HUES6 (cell line): Measurements from ENCODE around the gene FBXO47.
"Not testable (repeated sequence)": the region's sequence is repeated elsewhere in the genome, so short reads cannot be mapped to it uniquely, and the experiment has no call there.

Source experiments
- H3K27ac ChIP-seq: 2 replicates; pipeline ENCODE4 v1.7.0; 2013; ENCODE audit warnings: low read depth, mild to moderate bottlenecking, low read length, inconsistent platforms
- H3K27me3 ChIP-seq: 2 replicates; pipeline ENCODE4 v1.6.1; 2013; ENCODE audit warnings: low read length; ENCODE audit not compliant: control insufficient read depth, insufficient read depth
- H3K36me3 ChIP-seq: 2 replicates; pipeline ENCODE4 v1.6.1; 2013; ENCODE audit warnings: low read length; ENCODE audit not compliant: control insufficient read depth, insufficient read depth
- H3K4me1 ChIP-seq: 2 replicates; pipeline ENCODE4 v1.6.1; 2013; ENCODE audit warnings: low read length; ENCODE audit not compliant: control insufficient read depth, insufficient read depth
- H3K4me3 ChIP-seq: 2 replicates; pipeline ENCODE4 v1.5.1; 2013; ENCODE audit warnings: low read depth, low read length
- H3K9ac ChIP-seq: one replicate; pipeline ENCODE4 v1.6.1; 2013; ENCODE audit warnings: mild to moderate bottlenecking, low read length
- H3K9me3 ChIP-seq: 2 replicates; pipeline ENCODE4 v1.6.1; 2013; ENCODE audit warnings: low read depth, low read length; ENCODE audit not compliant: control insufficient read depth, insufficient read depth

Gene FBXO47

DNA sequence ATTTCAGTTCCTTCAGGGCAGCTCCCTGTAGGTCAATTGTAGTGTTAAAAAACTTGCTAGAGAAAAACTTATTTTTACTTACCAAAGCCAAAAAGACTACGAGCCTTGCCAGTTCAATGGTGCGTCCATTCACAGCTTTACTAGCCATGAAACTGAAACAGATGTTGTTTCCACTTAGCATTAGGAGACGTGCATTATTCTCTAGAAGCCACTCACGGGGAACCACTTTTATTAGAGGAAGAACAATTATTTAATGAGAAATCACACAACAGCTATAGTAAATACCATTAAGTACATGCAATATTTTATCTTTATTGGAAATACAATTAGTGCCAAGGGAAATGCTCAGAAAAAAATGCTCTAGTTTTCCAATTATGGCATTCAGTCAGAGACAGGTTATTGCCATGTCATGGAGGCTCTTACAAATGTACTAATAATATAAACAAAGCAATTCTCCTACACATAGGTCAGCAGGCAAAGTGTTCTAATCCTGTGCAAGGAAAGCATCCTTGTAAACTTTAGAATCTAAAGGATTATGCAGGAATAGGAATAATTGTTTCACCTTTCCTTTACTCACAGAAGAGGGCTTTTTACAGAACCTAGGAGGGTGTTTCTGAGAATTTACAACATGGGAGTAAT, 24.4 kb downstream of the FBXO47 start:
- Histone ChIP-seq H3K27me3 (no peaks in the 10 kb centered on the region), H3K9ac (no peak overlapping the region)

DNA sequence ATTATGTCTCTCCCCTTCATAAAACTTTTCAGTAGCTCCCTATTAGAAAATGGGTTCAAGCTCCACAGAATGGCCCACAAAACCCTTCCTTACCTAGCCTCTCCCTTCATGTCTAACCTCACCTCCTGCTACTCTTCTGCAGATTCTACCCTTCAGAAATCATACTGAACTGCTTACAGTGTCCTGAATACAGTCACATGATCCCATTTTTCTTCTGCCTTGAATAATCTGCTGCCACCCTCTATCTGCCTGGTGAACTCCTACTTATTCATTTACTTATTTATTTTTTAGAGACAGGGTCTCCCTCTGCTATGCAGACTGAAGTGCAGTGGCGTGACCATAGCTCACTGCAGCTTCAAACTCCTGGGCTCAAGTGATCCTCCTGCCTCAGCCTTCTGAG, 26.8 kb downstream of the FBXO47 start:
- H3K9me3 ChIP-seq, result no peaks in the 10 kb centered on the region
- H3K27me3 ChIP-seq, result no peaks in the 10 kb centered on the region
- no peak overlapping the region for H3K9ac ChIP-seq
- no peak overlapping the region for H3K4me3 ChIP-seq
- no peak overlapping the region for H3K27ac ChIP-seq
- peaks cover 5% of the 10 kb centered on the region; the same call in 1 of the 2 replicates for H3K4me1 ChIP-seq
- H3K36me3 ChIP-seq, result no peaks in the 10 kb centered on the region

More for the DNA sequence above, 24.4 kb downstream of the FBXO47 start:
- Histone ChIP-seq H3K36me3 (no peaks in the 10 kb centered on the region), H3K27ac (no peak overlapping the region), H3K4me3 (no peak overlapping the region), H3K4me1 (peaks cover 5% of the 10 kb centered on the region; the same call in 1 of the 2 replicates), H3K9me3 (no peaks in the 10 kb centered on the region)

- H3K9ac ChIP-seq, result no peak overlapping the region
These were observed 27.2 kb downstream of the FBXO47 start for GRCh38 chr17:38939987-38940386.

DNA sequence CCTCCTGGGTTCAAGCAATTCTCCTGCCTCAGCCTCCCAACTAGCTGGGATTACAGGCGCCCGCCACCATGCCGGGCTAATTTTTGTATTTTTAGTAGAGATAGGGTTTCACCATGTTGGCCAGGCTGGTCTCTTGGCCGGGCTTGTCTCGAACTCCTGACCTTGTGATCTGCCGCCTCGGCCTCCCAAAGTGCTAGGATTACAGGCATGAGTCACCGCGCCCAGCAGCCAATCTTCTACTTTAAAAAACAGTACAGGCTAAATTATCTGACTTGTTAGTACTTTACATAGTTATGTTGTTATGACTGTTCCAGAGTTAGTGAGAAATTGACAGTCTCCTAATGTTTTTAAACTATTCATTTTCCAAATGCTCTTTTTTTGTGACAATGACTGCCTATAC, 33.2 kb downstream of the FBXO47 start:
- not testable (repeated sequence) for H3K4me1 ChIP-seq, H3K9ac ChIP-seq, H3K27ac ChIP-seq, H3K36me3 ChIP-seq, H3K27me3 ChIP-seq, H3K9me3 ChIP-seq, H3K4me3 ChIP-seq

More at GRCh38 chr17:38939987-38940386, 27.2 kb downstream of the FBXO47 start:
- H3K4me1 ChIP-seq, result peaks cover 5% of the 10 kb centered on the region; the same call in 1 of the 2 replicates
- H3K36me3 ChIP-seq, result no peaks in the 10 kb centered on the region
- H3K4me3 ChIP-seq, result no peak overlapping the region
- no peak overlapping the region for H3K27ac ChIP-seq
- H3K9me3 ChIP-seq, result no peaks in the 10 kb centered on the region
- H3K27me3 ChIP-seq, result no peaks in the 10 kb centered on the region

- not testable (repeated sequence) for H3K27ac ChIP-seq, H3K9ac ChIP-seq, H3K9me3 ChIP-seq, H3K4me3 ChIP-seq, H3K36me3 ChIP-seq, H3K27me3 ChIP-seq, H3K4me1 ChIP-seq
These were observed 36.4 kb downstream of the FBXO47 start for GRCh38 chr17:38930782-38931181.

DNA sequence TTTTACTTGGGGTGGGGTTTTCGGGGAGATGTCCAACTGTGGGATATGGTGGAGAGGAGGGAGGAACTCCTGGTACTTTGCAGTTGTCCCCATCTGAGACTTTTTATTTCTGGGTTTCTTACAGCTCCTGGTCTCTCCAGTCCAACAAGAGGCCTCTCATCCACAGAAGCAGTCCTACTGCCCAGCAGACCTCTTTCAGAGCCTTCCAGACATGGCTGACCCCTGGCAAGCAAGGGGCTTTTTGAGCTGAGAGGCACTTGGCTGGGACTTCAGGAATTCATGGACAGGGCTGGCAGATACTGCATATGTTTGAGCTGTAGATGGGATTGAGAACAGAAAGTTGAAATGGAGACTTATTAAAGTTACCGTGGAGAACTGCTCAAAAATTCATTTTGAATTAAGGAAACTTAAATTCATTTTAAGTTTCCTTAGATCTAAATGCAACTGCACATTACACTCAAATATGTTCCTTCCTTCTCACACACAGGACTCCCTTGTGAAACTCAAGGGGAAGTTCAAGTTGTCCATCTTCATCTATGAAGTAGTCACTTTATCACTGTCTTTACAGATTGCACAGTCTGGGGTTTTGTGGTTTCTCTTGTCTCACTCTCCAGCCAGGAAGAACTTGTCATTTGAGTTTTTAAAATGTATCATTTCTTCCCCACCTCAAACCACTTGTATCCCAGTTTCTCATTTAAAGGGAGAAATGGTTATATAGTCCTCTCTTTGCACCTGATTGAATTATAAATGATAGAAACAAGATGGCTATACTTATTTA, 40.7 kb downstream of the FBXO47 start:
- H3K4me3 ChIP-seq, result no peak overlapping the region
- no peak overlapping the region for H3K9ac ChIP-seq
- no peaks in the 10 kb centered on the region for H3K36me3 ChIP-seq
- no peaks in the 10 kb centered on the region for H3K27me3 ChIP-seq
- no peak overlapping the region for H3K27ac ChIP-seq
- H3K9me3 ChIP-seq, result no peaks in the 10 kb centered on the region
- H3K4me1 ChIP-seq, result peaks cover 23% of the 10 kb centered on the region

DNA sequence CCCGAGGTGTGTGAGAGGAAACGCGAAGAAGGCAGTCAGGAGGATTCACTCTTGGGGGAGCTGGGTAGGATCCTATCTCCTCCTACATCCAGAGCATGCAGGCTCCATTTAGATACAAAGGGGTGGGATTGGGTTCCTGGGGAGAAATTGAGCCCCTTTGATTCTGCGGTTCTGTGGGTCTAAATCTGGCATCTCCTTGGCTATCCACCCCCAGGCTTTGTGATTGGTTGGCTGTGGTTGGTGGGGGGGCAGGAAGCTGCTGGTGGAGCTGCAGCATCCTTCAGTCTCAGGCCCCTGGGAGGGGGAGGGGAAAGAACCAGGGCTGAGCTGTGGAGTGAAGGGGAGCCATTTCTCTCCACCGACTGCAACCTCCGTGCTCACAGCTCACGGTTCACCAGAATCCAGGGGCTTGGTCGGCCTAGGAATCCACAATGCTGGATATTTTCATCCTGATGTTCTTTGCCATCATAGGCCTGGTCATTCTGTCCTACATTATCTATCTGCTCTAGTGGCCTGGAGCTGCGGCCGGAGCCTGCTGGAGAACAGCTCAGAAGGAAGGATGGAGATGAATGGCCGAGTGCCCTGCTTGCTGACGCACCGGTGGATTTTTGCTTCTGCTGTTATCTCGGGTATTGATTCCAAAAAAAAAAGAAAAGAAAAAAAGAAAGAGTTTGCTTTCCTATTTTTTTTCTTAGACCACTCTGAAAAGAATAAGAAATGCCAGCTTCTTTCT, 41.8 kb downstream of the FBXO47 start, which contains the start of gene LASP1NB:
Gene LASP1NB, plus strand, starts transcription at position 352 of the 733 bp plus-strand sequence.
- H3K9ac ChIP-seq, result peak within 1 kb of the TSS; percentile 54
- peaks cover 25% of the 10 kb centered on the region for H3K4me1 ChIP-seq
- no peaks in the 10 kb centered on the region for H3K27me3 ChIP-seq
- peaks cover under 1% of the 10 kb centered on the region for H3K36me3 ChIP-seq
- no peaks in the 10 kb centered on the region for H3K9me3 ChIP-seq
- peak within 1 kb of the TSS; percentile 38; the same call in 1 of the 2 replicates for H3K4me3 ChIP-seq
- H3K27ac ChIP-seq, result no peak within 1 kb of the TSS

DNA sequence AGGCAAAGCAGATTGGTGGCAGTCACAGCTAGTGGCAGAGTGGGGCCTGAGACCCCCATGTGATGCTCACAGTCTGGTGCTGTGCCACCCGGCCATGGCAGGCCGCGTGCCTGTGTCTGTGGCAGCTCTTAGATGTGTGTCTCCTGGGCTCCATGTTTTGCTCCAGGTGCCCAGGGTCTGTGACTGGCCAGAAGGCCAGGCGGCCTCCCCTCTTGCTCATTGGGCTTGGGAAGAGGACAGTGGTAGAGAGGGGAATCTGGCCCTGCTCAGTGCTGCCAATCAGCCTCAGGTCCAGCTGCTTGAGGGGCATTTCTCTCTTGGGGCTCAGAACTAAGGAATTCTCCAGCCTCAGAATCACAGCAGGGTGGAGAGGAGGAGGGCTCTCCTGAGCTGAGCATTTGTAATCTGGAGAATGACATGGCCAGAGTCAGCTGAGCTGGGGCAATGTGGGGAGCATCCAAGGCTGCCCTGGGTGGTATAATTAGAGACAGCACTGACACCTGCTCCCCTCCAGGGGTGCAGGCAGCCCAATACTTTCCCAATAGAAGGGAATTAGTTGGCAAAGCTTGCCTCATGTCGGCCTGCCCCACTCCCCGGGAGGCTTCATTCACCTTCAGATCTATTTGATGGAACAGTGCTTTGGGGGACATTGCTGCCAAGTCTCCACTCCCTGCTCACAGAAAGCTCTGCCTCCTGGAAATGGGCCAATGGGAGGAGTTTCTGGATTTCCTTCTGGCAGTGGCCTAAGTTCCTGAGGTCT, 44.5 kb downstream of the FBXO47 start:
- Histone ChIP-seq H3K9me3 (no peaks in the 10 kb centered on the region), H3K9ac (peak overlapping the region; percentile 0), H3K27me3 (no peaks in the 10 kb centered on the region), H3K4me3 (no peak overlapping the region), H3K36me3 (peaks cover 26% of the 10 kb centered on the region), H3K27ac (no peak overlapping the region), H3K4me1 (peaks cover 26% of the 10 kb centered on the region)

DNA sequence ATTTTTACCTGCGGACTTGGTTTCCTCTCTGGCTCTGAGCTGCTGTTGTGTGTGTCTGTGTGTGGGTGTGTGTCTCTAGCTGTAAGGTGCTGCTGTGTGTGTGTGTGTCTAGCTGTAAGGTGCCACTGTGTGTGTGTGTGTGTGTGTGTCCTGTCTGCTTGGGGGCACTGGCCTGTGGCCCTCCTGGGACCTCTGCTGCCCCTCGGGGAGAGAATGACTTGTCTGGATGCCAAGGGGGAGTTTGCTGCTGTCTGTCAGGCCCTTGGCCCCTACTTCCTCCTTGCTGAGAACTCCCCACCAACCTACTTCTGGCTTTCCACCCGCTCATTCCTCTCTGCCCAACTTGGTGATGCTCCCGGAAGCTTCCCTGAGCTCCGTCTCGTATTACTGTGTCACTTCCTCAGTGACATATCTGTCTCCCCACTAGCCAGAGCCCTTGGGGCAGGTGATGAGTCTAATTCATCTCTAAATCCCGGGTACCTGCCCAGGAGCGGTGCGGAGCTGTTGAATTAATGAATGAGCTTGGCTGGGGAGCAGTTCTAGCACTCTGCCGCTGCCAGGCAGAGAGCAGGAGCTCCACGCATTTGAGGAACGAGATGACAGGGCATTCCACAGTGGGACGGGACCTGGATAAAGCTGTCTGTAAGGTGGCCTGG, 45.3 kb downstream of the FBXO47 start:
- Histone ChIP-seq H3K9me3 (no peaks in the 10 kb centered on the region), H3K27me3 (no peaks in the 10 kb centered on the region), H3K4me3 (no peak overlapping the region), H3K9ac (peak overlapping the region; percentile 41), H3K27ac (no peak overlapping the region), H3K4me1 (peaks cover 26% of the 10 kb centered on the region), H3K36me3 (peaks cover 28% of the 10 kb centered on the region)
